22Rv1 (cell line): ENCODE measurements around the gene ACRBP.

ENCODE experiments used
- CTCF ChIP-seq: fragments of 450-650 bp; IDR thresholded peaks from 2 replicates; pipeline ENCODE4 v1.5.1; 2017; ENCODE audit warnings: mild to moderate bottlenecking
- ZFX ChIP-seq: fragments of 450-650 bp; IDR thresholded peaks from 2 replicates; pipeline ENCODE4 v1.6.1; 2017; ENCODE audit warnings: antibody characterized with exemption, borderline replicate concordance

- TF ChIP-seq CTCF: no peak
- TF ChIP-seq ZFX: no peak
Measured at GRCh38 chr12:6627616-6628015, 19.6 kb downstream of the ACRBP start.
